Non-pigmented ciliary epithelial cell (primary cell): Measurements from ENCODE around the gene ACTR8.
"Not testable (repeated sequence)": the region's sequence is repeated elsewhere in the genome, so short reads cannot be mapped to it uniquely, and the experiment has no call there.

Source experiments
- DNase-seq: peaks from one replicate; pipeline ENCODE4 v3.0.0-alpha.2; 2010; ENCODE audit warnings: low read depth

Gene ACTR8

DNA sequence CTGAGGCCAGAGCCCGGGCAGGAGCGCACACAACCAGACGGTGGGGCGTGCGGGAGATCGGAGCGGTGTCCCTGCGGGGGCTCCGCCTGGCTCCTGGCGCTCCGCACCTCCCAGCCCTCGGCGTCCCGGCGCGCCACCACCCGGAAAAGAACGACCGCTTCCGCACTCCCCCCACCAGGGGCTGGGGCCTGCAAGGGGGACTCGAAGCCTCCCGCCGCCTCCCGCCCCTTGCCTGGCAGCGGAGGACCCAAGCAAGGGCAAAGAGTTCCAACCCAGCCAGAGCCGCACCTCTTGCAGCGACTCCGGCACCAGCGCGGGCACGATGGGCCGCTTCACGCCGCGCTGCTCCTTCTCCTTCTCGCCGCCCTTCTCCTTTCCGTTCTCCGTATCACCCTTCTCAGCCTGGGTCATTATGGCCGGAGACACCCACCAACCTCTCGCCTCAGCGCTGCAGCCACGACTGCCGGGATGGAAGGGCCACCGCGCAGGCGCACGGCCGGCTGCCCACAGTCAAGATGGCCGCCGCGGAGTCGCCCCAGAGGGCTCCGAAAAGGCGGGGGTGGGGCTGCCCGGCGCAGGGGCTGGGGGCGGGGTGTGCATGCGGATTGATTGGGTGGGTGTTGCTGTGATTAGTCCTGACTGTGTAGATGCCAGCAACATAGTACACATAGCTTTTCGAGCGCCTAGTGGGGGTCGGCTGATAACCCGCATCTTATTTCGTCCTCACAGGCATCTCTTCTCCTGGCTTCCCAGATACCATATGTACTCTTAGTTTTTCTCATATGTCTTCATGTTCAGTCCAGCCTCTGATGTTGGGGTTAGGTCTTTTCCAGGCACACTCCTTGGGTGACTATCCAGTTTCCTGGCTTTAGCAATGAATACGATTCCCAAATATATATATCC is at the start of gene ACTR8:
Gene ACTR8 (minus strand): TSS at position 462 of the 903 bp plus-strand sequence. CDS start 51 bp downstream, at position 411.
- peak; percentile 37 for DNase-seq

DNA sequence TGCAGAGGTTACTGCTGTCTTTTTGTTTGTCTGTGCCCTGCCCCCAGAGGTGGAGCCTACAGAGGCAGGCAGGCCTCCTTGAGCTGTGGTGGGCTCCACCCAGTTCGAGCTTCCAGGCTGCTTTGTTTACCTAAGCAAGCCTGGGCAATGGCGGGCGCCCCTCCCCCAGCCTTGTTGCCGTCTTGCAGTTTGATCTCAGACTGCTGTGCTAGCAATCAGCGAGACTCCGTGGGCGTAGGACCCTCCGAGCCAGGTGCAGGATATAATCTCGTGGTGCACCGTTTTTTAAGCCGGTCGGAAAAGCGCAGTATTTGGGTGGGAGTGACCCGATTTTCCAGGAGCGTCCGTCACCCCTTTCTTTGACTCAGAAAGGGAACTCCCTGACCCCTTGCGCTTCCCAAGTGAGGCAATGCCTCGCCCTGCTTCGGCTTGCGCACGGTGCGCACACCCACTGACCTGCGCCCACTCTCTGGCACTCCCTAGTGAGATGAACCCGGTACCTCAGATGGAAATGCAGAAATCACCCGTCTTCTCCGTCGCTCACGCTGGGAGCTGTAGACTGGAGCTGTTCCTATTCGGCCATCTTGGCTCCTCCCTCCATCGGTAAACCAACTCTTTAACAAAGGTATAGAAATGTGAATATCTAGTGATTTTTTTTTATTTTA is 45.4 kb upstream of the ACTR8 start:
- not testable (repeated sequence) for DNase-seq

DNA sequence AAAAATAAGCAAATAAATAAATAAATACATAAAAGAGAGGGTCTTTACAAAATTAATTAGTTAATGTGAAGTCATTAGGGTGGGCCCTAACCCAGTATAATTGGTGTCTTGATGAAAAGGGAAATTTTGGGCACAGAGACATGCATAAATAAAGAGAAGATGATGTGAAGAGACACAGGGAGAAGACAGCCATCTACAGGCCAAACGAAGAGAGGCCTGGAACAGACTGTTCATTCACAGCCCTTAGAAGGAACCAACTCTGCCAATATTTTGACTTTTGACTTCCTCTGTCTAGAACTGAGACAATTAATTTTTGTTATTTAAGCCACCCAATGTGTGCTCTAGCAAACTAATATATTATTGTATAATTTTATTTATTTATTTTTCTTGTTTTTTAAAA is 39.3 kb upstream of the ACTR8 start:
- no peak for DNase-seq

DNA sequence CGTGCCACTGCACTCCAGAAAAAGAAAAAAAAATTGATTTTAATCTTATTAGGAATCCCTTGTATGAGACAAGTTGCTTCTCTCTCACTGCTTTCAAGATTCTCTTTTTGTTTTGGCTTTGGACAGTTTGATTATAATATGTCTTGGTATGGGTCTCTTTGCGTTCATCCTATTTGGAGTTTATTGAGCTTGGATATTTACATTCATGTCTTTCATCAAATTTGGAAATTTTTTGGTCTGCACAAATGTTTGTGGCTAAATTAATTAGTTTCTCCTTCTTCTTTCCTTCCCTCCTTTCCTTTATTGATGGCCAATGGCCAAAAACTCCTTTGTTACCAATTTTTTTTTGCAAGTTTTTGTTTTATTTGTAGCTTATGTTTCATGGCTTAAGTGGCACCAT is 37.8 kb upstream of the ACTR8 start:
- DNase-seq = no peak

DNA sequence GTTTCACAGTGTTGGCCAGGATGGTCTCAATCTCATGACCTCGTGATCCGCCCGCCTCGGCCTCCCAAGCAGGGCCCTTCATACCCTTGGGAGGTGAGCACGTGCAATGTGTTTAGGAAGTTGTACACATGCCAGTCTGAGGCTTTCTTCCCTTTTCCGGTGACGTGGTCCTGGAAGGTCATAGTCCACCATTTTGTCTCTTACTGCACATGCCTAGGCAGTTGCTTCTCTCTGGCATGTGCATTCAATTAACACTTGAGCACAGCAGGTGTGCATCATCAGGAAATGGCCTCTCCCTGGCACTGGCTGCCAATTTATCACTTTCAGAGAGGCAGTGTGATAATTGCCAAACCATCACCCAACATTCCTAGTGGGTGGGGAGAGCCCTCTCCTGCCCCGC is 31.4 kb upstream of the ACTR8 start:
- no peak for DNase-seq

GRCh38 chr3:53902711-53903110 is 20.8 kb upstream of the ACTR8 start:
- DNase-seq = no peak

DNA sequence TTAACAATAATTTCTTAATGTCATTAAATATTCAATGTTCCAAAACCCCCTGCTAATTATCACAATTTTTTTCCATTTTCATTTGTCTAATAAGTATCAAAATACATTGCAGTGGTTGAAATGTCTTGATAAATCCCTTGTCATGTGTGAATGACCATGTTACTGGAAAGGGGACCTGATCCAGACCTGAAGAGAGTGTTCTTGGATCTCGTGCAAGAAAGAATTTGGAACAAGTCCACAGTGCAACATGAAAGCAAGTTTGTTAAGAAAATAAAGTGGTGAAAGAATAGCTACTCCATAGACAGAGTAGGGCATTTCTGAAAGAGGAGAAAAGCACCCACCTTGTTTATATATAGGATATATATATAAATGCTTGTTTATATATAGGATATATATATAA is 20.1 kb upstream of the ACTR8 start:
- DNase-seq = no peak

DNA sequence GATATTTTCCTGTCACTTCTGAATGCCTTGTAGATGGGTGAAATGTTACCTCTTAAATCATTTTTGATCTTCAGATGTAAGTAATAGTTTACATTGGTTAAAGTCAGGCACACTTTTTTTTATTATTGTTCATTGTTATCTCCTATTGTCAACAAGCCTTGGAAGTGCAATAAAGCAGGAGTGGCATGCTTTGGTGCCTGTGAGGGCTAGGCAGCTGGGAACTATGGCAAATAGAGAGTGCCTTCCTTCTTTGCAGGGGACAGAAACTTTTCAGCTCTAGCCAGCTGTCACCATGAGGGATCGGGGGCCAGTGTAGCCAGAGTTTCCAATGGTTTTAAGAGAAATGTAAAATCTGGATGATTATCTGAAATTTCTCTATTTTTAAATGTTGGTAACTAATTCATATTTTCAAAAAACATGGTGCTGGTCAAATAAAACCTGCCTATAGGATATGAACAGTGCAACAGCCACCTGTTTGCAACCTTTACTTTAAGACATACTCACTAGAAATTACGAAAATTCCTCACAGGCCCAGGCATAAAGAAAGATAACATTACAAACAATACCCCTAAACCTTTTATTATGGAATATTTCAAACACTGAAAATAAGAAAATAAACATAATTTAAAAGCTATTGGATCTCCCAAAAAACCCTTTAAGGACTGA is 18.8 kb upstream of the ACTR8 start:
- DNase-seq = no peak

DNA sequence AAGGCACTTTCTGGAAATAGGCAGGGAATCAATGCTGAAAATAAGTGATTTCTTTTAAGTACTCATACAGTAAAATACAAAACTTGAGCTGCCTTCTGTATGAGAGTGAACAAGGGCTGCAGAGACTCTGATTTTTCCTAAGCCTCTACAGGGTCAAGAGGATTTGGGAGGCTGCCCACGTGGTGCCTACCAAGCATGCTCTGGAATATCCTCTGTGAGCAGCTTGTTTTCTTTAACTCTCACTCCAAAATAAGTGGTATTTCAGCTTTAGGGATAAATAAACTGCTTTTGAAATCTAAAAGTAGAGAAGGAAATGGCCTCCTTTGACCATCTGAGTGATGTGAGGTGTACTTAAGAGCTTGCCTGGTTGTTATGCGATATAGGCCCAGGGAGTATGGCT is 17.8 kb upstream of the ACTR8 start:
- DNase-seq = no peak

- DNase-seq = no peak
These were observed 10.3 kb upstream of the ACTR8 start for GRCh38 chr3:53892286-53892637.

DNA sequence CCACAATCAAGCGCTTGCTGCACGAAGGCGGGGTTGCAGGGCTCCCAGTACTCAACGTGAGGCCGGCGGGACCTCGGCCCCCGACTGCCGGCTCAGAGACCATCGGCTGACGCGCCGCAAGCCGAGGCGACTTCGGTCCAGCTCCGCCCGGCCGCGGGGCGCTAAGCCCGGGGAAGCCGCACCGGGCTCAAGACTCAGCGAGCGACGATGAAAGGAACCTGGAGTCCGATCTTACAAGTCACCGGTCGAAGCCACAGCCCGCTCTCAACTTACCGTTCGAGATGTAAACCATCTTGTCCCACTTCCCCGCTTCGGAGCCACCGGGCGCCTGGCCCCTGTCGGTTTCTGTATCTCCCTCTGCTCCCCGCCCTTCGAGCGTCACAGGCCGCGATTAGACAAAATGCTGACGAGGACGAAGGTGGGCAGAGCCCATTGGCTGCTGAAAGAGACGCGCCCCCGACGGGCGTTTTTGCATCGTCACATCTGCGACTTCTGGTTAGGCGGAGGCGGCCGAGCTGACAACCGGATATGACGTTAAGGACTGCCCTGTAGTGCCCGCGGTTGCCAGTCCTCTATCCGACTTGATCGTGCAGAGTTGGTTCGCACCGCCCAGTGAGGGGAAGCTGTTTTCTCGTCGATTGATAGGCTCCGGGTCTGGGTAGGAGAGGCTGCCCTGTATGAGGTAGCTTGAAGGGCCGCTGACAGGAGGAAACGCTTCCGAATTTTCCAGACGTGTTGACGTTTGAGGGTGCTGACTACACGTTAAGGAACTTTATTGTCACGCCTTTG is 9.7 kb upstream of the ACTR8 start, which contains the start of gene SELENOK:
Gene SELENOK (minus strand): TSS at position 363 of the 789 bp plus-strand sequence.
- DNase-seq = peak; percentile 97

DNA sequence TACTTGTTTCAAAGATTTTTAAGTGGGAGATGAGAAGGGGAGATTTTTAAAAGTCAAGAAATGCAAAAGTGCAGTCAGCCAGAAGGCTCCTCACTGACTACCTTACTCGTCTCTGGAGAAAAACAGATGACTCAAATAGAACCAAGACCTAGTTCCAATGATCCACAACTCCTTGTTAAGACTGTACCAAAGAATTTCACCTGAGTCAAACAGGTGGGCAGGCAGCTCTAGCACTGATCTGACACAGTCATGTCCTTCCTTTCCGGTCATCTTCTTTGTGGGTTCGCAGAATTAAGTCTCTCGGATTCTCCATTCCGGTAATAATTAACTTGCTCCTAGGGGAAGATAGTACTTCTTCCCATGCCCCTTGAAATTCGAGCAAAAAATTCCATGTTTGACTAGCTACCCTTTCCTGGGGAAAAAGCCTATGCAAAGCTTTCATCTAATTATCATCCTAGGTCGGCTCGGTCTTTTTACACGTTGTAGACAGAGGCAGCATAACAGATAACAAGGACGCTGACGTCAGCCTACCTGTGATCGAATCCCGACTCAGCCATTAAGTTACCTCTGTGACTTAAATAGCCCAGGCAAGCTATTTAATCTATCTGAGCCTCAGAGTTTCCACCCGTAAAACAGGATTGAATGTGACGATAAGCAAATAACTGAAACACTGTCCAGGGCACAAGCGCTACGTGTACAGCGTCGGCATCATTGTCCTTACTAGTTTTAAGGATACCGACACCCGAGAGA is 8.9 kb upstream of the ACTR8 start:
- no peak for DNase-seq

- DNase-seq = no peak
These were observed 6.3 kb upstream of the ACTR8 start for GRCh38 chr3:53888232-53888631.

DNA sequence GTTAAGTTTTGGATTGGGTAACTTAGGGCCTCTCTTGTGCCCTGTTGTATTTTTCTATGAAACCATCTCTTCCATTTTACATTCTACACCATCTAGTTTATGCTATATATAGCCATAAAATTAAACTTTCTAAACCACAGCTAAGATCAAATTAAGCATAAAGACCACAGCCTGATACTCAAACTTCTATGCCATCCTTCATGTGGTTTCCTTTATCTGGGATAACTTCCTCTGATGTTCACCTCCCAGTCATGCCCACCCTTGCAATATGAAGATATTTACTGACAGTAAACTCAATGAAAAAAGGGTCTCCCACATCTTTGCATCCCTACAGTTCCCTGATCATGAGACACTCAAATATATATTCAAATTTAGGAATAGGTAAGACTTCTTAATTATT is 5.5 kb upstream of the ACTR8 start:
- DNase-seq = no peak

DNA sequence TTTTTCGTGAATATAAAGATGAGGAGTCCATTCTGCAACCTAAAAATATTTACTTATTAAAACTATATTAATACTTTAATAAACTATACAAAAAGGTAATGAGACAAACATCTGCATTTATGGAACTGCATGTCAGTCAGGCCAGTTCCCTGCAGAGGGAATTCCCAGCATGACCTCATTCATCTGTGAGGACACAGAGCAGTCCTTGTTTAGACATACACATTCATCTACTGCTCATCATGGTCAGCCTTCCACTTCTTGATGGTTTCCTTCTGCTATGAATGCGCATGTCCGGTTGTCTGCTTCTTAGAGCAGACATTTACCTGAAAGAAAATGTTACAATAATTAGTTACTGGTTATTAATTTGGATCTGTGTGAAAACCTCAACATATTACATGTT is 3.3 kb upstream of the ACTR8 start:
- DNase-seq = no peak

DNA sequence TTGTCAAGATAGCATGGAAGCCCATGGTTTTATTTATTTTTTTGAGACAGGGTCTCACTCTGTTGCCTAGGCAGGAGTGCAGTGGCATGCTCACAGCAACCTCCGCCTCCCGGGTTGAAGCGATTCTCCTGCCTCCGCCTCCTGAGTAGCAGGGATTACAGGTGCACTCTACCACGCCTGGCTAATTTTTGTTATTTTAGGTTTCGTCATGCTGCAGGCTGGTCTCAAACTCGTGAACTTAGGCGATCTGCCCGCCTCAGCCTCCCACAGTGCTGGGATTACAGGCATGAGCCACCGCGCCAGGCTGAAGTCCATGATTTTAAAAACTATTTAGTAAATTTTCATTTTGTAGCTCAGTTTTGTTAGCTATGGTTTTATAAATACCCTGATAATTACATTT is 2.7 kb upstream of the ACTR8 start:
- DNase-seq = no peak

GRCh38 chr3:53883008-53883407 is 1.1 kb upstream of the ACTR8 start:
- no peak for DNase-seq

GRCh38 chr3:53880396-53881345 is 1.3 kb downstream of the ACTR8 start:
- no peak for DNase-seq

GRCh38 chr3:53865732-53866499 is 16.0 kb downstream of the ACTR8 start:
- DNase-seq = no peak
